CD14-positive monocyte (primary cell): Measurements from ENCODE around the gene MIEF1. TPM values are rescaled to one million over a fixed set of nuclear protein-coding genes. Genes with fewer than 3 reads are reported as not detected.

Experiments
- DNase-seq, 3 donors: peaks; one replicate each; pipeline ENCODE4 v3.0.0-alpha.2; 2011 to 2022
- H2AFZ ChIP-seq: 2 replicates; pipeline ENCODE4 v1.6.0; 2012; ENCODE audit warnings: mild to moderate bottlenecking, low read depth, low read length, inconsistent platforms; ENCODE audit not compliant: insufficient read depth, poor library complexity, severe bottlenecking
- H3K27ac ChIP-seq, 2 donors: 1 replicate in 1 of 2; 2 replicates in 1 of 2; pipeline ENCODE4 v1.5.1; 2012 to 2013; ENCODE audit warnings: low read length in 2 of 2, control low read depth in 1 of 2, inconsistent platforms in 1 of 2, low read depth in 1 of 2, mild to moderate bottlenecking in 1 of 2
- H3K27me3 ChIP-seq, 2 donors: one replicate each; pipeline versions ENCODE4 v1.6.0 to v1.6.1; 2011 to 2013; ENCODE audit warnings: low read length in 2 of 2; ENCODE audit not compliant: control insufficient read depth in 2 of 2, insufficient read depth in 2 of 2
- H3K36me3 ChIP-seq, 2 donors: replicated peaks in 1 of 2; 1 replicate in 1 of 2; 2 replicates in 1 of 2; pipeline versions ENCODE4 v1.5.1 to v1.6.1; 2012 to 2013; ENCODE audit warnings: low read length in 2 of 2, control low read depth in 1 of 2, inconsistent platforms in 1 of 2, mild to moderate bottlenecking in 1 of 2; ENCODE audit not compliant: insufficient read depth in 2 of 2, control insufficient read depth in 1 of 2
- H3K4me1 ChIP-seq, 2 donors: 1 replicate in 1 of 2; 2 replicates in 1 of 2; pipeline versions ENCODE4 v1.5.1 to v1.6.1; 2012 to 2013; ENCODE audit warnings: low read length in 2 of 2, control low read depth in 1 of 2, inconsistent platforms in 1 of 2, mild to moderate bottlenecking in 1 of 2, moderate library complexity in 1 of 2; ENCODE audit not compliant: insufficient read depth in 2 of 2, control insufficient read depth in 1 of 2
- H3K4me2 ChIP-seq: replicated peaks from 2 replicates; pipeline ENCODE3; 2012; ENCODE audit warnings: low read length, moderate library complexity, mild to moderate bottlenecking; ENCODE audit not compliant: poor library complexity, severe bottlenecking; ENCODE audit errors: extremely low read depth
- H3K4me3 ChIP-seq, 3 experiments: fragments of 200-600 bp in 1 of 3; sonication (generic) in 1 of 3; replicated peaks in 1 of 3; 1 replicate in 2 of 3; 2 replicates in 1 of 3; pipeline ENCODE4 v1.5.1; 2011 to 2013; ENCODE audit warnings: low read length in 3 of 3, mild to moderate bottlenecking in 3 of 3, control low read depth in 2 of 3, low read depth in 2 of 3, inconsistent platforms in 1 of 3, moderate library complexity in 1 of 3
- H3K79me2 ChIP-seq: 2 replicates; pipeline ENCODE4 v1.6.0; 2012; ENCODE audit warnings: mild to moderate bottlenecking, control low read depth, inconsistent platforms, low read length, moderate library complexity; ENCODE audit not compliant: insufficient read depth
- H3K9ac ChIP-seq: 2 replicates; pipeline ENCODE4 v1.6.0; 2017; ENCODE audit warnings: low read length, mild to moderate bottlenecking; ENCODE audit not compliant: insufficient read depth, poor library complexity, severe bottlenecking
- H3K9me3 ChIP-seq, 2 donors: replicated peaks in 1 of 2; 1 replicate in 1 of 2; 2 replicates in 1 of 2; pipeline versions ENCODE4 v1.5.1 to v1.6.1; 2012 to 2013; ENCODE audit warnings: low read length in 2 of 2, control low read depth in 1 of 2; ENCODE audit not compliant: control insufficient read depth in 1 of 2, insufficient read depth in 1 of 2
- H4K20me1 ChIP-seq: 2 replicates; pipeline ENCODE4 v1.6.0; 2012; ENCODE audit warnings: mild to moderate bottlenecking, low read length, control low read depth, moderate library complexity; ENCODE audit not compliant: insufficient read depth
- H3K27ac Mint-ChIP-seq, 7 donors: one replicate each; pipeline ENCODE4 v1.8.0; 2020; ENCODE audit warnings: mild to moderate bottlenecking in 7 of 7, mixed read lengths in 7 of 7, moderate library complexity in 6 of 7, inconsistent platforms in 2 of 7
- H3K27me3 Mint-ChIP-seq, 3 donors: one replicate each; pipeline ENCODE4 v1.8.0; 2021 to 2022; ENCODE audit warnings: low read depth in 3 of 3, mild to moderate bottlenecking in 3 of 3, mixed read lengths in 3 of 3, moderate library complexity in 3 of 3, inconsistent platforms in 1 of 3
- H3K36me3 Mint-ChIP-seq, 2 donors: one replicate each; pipeline ENCODE4 v1.8.0; 2020; ENCODE audit warnings: mixed read lengths in 2 of 2, inconsistent platforms in 1 of 2, mild to moderate bottlenecking in 1 of 2
- H3K4me1 Mint-ChIP-seq: one replicate; pipeline ENCODE4 v1.8.0; 2020; ENCODE audit warnings: mild to moderate bottlenecking, mixed read lengths
- H3K4me3 Mint-ChIP-seq, 2 donors: one replicate each; pipeline ENCODE4 v1.8.0; 2020; ENCODE audit warnings: mild to moderate bottlenecking in 2 of 2, mixed read lengths in 2 of 2, moderate library complexity in 1 of 2
- H3K9me3 Mint-ChIP-seq, 7 donors: one replicate each; pipeline ENCODE4 v1.8.0; 2020 to 2022; ENCODE audit warnings: mixed read lengths in 7 of 7, mild to moderate bottlenecking in 6 of 7, moderate library complexity in 6 of 7, inconsistent platforms in 2 of 7
- WGBS: methylation state at CpG from one replicate; pipeline ENCODE4 v1.1.5; 2013; ENCODE audit warnings: missing lambda C conversion rate; ENCODE audit not compliant: insufficient coverage; 5-methylcytosine and 5-hydroxymethylcytosine counted together
- intact Hi-C, 2 donors: fragments of 100-400 bp; cut with micrococcal nuclease; formaldehyde crosslinking; loops; one replicate each; pipeline versions ENCODE4 v1.15.0 to v1.15.1; 2023
- polyA plus RNA-seq, 3 donors: library from polyadenylated mRNA; depleted of rRNA in 1 of 3; unstranded in 2 of 3; stranded (reverse) in 1 of 3; fragments of 300-500 nt in 2 of 3; fragments of >200 nt in 1 of 3; fragmentation: Illumina TruSeq in 2 of 3; gene quantifications; 1 replicate in 2 of 3; 2 replicates in 1 of 3; pipeline ENCODE4 v1.2.3, GENCODE V29; 2012 to 2021
- TF ChIP-seq, protein P1 (sequence below): fragments of 200-600 bp; IDR thresholded peaks from one replicate; pipeline ENCODE4 v1.8.0; 2022; ENCODE audit warnings: antibody characterized with exemption, mild to moderate bottlenecking

Gene MIEF1
- polyA plus RNA-seq, 3 donors, result 9.4 to 14.0 (median 13.3) TPM

DNA sequence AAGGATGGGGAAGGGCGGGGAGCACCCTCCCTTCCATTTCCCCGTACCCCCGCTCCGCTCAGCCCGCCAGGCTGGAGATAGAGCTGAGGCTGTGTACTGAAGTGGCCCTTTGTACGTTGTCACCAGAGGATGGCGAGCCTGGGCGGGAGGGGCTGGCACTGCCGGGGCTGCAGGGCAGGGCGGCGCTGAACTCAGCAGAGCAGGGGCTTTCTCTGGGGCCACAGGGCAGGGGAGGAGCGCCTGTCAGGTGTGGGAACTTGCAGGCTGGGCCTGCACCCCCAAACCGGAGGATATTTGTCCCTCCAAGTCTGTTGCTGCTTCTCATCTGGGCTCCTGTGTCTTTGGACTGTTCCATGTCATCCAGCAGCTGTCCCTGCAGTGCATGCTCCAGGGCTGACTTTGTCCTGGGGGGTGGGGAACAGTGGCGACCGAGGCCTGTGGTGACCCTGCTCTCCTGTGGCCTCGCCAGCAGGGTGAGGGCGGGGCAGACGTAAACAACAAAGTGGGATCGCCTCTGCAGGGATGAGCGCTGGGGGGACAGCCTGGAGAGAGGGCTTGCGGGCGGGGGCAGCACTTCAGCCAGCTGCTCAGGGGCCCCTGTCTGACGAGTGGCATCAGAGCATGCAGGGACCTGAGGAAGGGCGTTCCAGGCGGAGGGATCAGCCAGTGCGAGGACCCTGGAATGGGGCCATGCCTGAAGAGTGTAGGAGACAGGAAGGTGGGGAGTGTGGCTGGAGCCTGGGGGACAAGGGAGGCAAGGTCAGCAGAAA lies 32.2 kb upstream of the MIEF1 start:
- H3K9me3 ChIP-seq, result no peaks in the 10 kb centered on the region
- WGBS, result 86% methylated on average over 24 of the region's 26 CpGs
- no peak overlapping the region for H3K9ac ChIP-seq
- Mint-ChIP-seq H3K4me3 (no peak overlapping the region), H3K9me3 (peaks cover 0 to 5% (median 0%) of the 10 kb centered on the region in 7 donors), H3K27ac (peak overlapping the region in 3 of 7 donors; percentile 33 to 54 (median 50)), H3K4me1 (peaks cover 54% of the 10 kb centered on the region), H3K27me3 (peaks cover 2 to 18% (median 6%) of the 10 kb centered on the region in 3 donors), H3K36me3 (no peaks in the 10 kb centered on the region)
- H3K27me3 ChIP-seq, result no peaks in the 10 kb centered on the region
- intact Hi-C loops, result no loop called here
- no peaks in the 10 kb centered on the region for H3K79me2 ChIP-seq
- H3K4me3 ChIP-seq, result no peak overlapping the region
- H4K20me1 ChIP-seq, result no peaks in the 10 kb centered on the region
- TF ChIP-seq, protein P1, sequence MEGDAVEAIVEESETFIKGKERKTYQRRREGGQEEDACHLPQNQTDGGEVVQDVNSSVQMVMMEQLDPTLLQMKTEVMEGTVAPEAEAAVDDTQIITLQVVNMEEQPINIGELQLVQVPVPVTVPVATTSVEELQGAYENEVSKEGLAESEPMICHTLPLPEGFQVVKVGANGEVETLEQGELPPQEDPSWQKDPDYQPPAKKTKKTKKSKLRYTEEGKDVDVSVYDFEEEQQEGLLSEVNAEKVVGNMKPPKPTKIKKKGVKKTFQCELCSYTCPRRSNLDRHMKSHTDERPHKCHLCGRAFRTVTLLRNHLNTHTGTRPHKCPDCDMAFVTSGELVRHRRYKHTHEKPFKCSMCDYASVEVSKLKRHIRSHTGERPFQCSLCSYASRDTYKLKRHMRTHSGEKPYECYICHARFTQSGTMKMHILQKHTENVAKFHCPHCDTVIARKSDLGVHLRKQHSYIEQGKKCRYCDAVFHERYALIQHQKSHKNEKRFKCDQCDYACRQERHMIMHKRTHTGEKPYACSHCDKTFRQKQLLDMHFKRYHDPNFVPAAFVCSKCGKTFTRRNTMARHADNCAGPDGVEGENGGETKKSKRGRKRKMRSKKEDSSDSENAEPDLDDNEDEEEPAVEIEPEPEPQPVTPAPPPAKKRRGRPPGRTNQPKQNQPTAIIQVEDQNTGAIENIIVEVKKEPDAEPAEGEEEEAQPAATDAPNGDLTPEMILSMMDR, result no peak
- no peak overlapping the region for H3K4me2 ChIP-seq
- no peaks in the 10 kb centered on the region for H3K36me3 ChIP-seq
- H3K4me1 ChIP-seq, result peaks cover 44 to 49% of the 10 kb centered on the region in 2 donors
- no peak for DNase-seq
- no peak overlapping the region for H3K27ac ChIP-seq
- no peak overlapping the region for H2AFZ ChIP-seq

DNA sequence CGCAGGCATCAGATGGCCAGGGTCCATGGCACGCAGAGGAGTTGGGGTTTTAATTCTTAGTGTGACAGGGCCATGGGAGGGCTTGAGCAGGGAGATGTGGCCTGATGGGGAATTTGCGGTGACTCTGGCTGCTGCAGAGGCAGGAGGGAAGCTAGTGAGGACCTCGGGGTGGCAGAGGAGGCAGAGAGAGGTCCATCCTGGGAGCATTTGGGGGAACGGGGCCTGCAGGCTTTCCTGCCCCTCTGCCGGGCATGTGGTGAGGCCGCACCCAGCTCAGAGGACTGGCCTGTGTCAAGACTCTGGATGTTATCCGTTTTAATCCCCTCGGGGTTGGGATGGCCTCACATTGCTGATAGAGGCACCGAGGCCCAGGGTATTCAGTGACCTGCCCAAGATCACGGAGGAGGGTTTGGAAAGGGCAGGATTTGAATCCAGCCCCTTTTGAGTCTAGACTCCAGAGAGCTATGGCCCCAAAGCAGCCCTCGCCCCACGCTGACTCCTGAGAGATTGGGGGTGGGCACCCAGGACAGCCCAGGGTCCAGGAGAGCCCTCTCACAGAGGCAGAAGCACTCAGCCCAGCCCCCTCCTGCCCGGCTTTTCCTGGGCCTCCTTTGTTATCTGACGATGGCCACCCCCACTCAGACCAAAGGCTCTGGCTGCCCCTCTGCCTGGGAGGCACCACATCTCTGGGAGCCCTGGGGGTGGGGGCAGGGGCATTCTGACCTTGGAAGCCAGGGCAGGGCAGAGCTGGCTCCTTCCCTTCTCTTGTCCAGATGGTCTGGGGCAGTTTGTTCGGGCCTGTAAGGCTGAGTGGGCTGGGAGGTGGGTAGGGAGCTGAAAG lies 31.4 kb upstream of the MIEF1 start:
- H3K9ac ChIP-seq, result peak overlapping the region; percentile 58
- H3K4me1 ChIP-seq, result peaks cover 44 to 49% of the 10 kb centered on the region in 2 donors
- TF ChIP-seq, protein P1, result no peak
- intact Hi-C loops, result no loop called here
- Mint-ChIP-seq H3K36me3 (no peaks in the 10 kb centered on the region), H3K9me3 (peaks cover 0 to 2% (median 0%) of the 10 kb centered on the region in 7 donors), H3K27me3 (peaks cover 4 to 16% (median 6%) of the 10 kb centered on the region in 3 donors), H3K27ac (peak overlapping the region in 3 of 7 donors; percentile 33 to 87 (median 36)), H3K4me1 (peaks cover 54% of the 10 kb centered on the region), H3K4me3 (no peak overlapping the region)
- no peaks in the 10 kb centered on the region for H3K36me3 ChIP-seq
- WGBS, result 95% methylated on average over 9 of the region's 16 CpGs
- H3K9me3 ChIP-seq, result no peaks in the 10 kb centered on the region
- peak overlapping the region in 1 of 2 donors; percentile 25 for H3K27ac ChIP-seq
- peak overlapping the region; percentile 75 for H2AFZ ChIP-seq
- no peaks in the 10 kb centered on the region for H3K79me2 ChIP-seq
- peak overlapping the region; percentile 66 for H3K4me2 ChIP-seq
- no peaks in the 10 kb centered on the region for H3K27me3 ChIP-seq
- H3K4me3 ChIP-seq, result no peak overlapping the region
- H4K20me1 ChIP-seq, result no peaks in the 10 kb centered on the region
- DNase-seq, result no peak
